B cell (primary cell): Measurements from ENCODE around the gene NPPB. TPM values are rescaled to one million over a fixed set of nuclear protein-coding genes. Genes with fewer than 3 reads are reported as not detected.

Source experiments
- ATAC-seq: fragments of 200-7000 bp; cut with Tn5 transposase; one replicate; pipeline ENCODE4 v1.10.0; 2021; ENCODE audit warnings: low read depth, mild to moderate bottlenecking, moderate number of reproducible peaks, moderate library complexity
- CTCF ChIA-PET: fragments of 350-600 bp; sonication (Branson Sonifier 250); formaldehyde crosslinking; loops from one replicate; lab custom pipeline; 2021; ENCODE audit warnings: antibody characterized with exemption, inconsistent platforms; lab: Charles Lee
- POLR2A ChIA-PET: fragments of 350-600 bp; sonication (Branson Sonifier 250); formaldehyde crosslinking; loops from one replicate; lab custom pipeline; 2021; ENCODE audit warnings: antibody characterized with exemption; lab: Charles Lee
- DNase-seq: peaks from one replicate; pipeline ENCODE4 v3.0.0; 2013
- H2AFZ ChIP-seq: 2 replicates; pipeline ENCODE4 v1.6.1; 2012; ENCODE audit warnings: mild to moderate bottlenecking, low read depth, low read length; ENCODE audit not compliant: insufficient read depth, poor library complexity, severe bottlenecking
- H3K27ac ChIP-seq, 2 donors: 1 replicate in 1 of 2; 2 replicates in 1 of 2; pipeline ENCODE4 v1.5.1; 2012 to 2013; ENCODE audit warnings: low read length in 2 of 2, mild to moderate bottlenecking in 2 of 2, moderate library complexity in 1 of 2
- H3K27me3 ChIP-seq, 4 experiments: fragments of 200-600 bp in 1 of 4; sonication (generic) in 1 of 4; replicated peaks in 1 of 4; 1 replicate in 2 of 4; 2 replicates in 2 of 4; pipeline versions ENCODE4 v1.6.1 to v1.7.0; 2013 to 2016; ENCODE audit warnings: low read length in 3 of 4, mild to moderate bottlenecking in 2 of 4, mixed read lengths in 1 of 4, moderate library complexity in 1 of 4; ENCODE audit not compliant: insufficient read depth in 4 of 4, control insufficient read depth in 3 of 4; ENCODE audit errors: control extremely low read depth in 1 of 4
- H3K36me3 ChIP-seq, 2 experiments: replicated peaks in 1 of 2; 1 replicate in 1 of 2; 2 replicates in 1 of 2; pipeline versions ENCODE4 v1.6.1 to v1.7.1; 2013; ENCODE audit warnings: low read length in 1 of 2; ENCODE audit not compliant: insufficient read depth in 2 of 2, control insufficient read depth in 1 of 2; ENCODE audit errors: control extremely low read depth in 1 of 2, extremely low read depth in 1 of 2
- H3K4me1 ChIP-seq, 2 donors: fragments of 200-600 bp in 1 of 2; sonication (generic) in 1 of 2; 1 replicate in 1 of 2; 2 replicates in 1 of 2; pipeline versions ENCODE4 v1.5.1 to v1.6.1; 2013 to 2017; ENCODE audit warnings: low read length in 2 of 2; ENCODE audit not compliant: control insufficient read depth in 2 of 2, insufficient read depth in 2 of 2
- H3K4me2 ChIP-seq: replicated peaks from 2 replicates; pipeline ENCODE3; 2012; ENCODE audit warnings: mild to moderate bottlenecking, low read depth, low read length; ENCODE audit not compliant: poor library complexity, severe bottlenecking
- H3K4me3 ChIP-seq, 5 experiments: fragments of 200-600 bp in 1 of 5; sonication (generic) in 1 of 5; 1 replicate in 3 of 5; 2 replicates in 2 of 5; pipeline versions ENCODE4 v1.5.1 to v1.7.0; 2011 to 2016; ENCODE audit warnings: low read length in 4 of 5, mild to moderate bottlenecking in 4 of 5, low read depth in 2 of 5, control low read depth in 1 of 5, moderate library complexity in 1 of 5; ENCODE audit not compliant: insufficient read depth in 1 of 5; ENCODE audit errors: control extremely low read depth in 1 of 5, extremely low read depth in 1 of 5
- H3K79me2 ChIP-seq: fragments of 200-600 bp; sonication (generic); one replicate; pipeline ENCODE4 v1.6.0; 2016; ENCODE audit warnings: low read length; ENCODE audit not compliant: control insufficient read depth, insufficient read depth
- H3K9ac ChIP-seq: fragments of 200-600 bp; sonication (generic); 2 replicates; pipeline ENCODE4 v1.6.1; 2017; ENCODE audit warnings: mild to moderate bottlenecking, low read length, moderate library complexity
- H3K9me3 ChIP-seq, 3 donors: one replicate each; pipeline versions ENCODE4 v1.6.1 to v1.7.1; 2013; ENCODE audit warnings: low read length in 2 of 3; ENCODE audit not compliant: control insufficient read depth in 2 of 3, insufficient read depth in 1 of 3; ENCODE audit errors: control extremely low read depth in 1 of 3
- H4K20me1 ChIP-seq: 2 replicates; pipeline ENCODE4 v1.6.0; 2012; ENCODE audit warnings: mild to moderate bottlenecking, low read length; ENCODE audit not compliant: insufficient read depth, control insufficient read depth, poor library complexity, severe bottlenecking
- H3K27ac Mint-ChIP-seq: one replicate; pipeline ENCODE4 v1.8.0; 2021; ENCODE audit warnings: mixed read lengths
- H3K27me3 Mint-ChIP-seq: one replicate; pipeline ENCODE4 v1.8.0; 2021; ENCODE audit warnings: mixed read lengths
- H3K4me1 Mint-ChIP-seq: one replicate; pipeline ENCODE4 v1.8.0; 2021; ENCODE audit warnings: mixed read lengths
- H3K4me3 Mint-ChIP-seq: one replicate; pipeline ENCODE4 v1.8.0; 2021; ENCODE audit warnings: mixed read lengths
- H3K9me3 Mint-ChIP-seq: one replicate; pipeline ENCODE4 v1.8.0; 2022; ENCODE audit warnings: mixed read lengths; ENCODE audit not compliant: insufficient read depth
- CTCF ChIP-seq: fragments of 200-600 bp; IDR thresholded peaks from one replicate; pipeline ENCODE4 v1.8.0; 2022; ENCODE audit warnings: antibody characterized with exemption, mild to moderate bottlenecking
- EZH2 ChIP-seq: IDR thresholded peaks from 2 replicates; pipeline ENCODE4 v1.6.1; 2012; ENCODE audit warnings: borderline replicate concordance, low read depth, mild to moderate bottlenecking, moderate library complexity, low read length; ENCODE audit not compliant: insufficient read depth, poor library complexity, severe bottlenecking
- WGBS: methylation state at CpG from one replicate; pipeline ENCODE4 v1.1.5; 2013; ENCODE audit warnings: missing lambda C conversion rate; ENCODE audit not compliant: insufficient coverage; 5-methylcytosine and 5-hydroxymethylcytosine counted together
- intact Hi-C: fragments of 100-400 bp; cut with micrococcal nuclease; formaldehyde crosslinking; loops from one replicate; pipeline ENCODE4 v1.10.0; 2022
- polyA plus RNA-seq: library from polyadenylated mRNA; depleted of rRNA; stranded (reverse); fragments of >200 nt; gene quantifications from 2 replicates; pipeline ENCODE4 v1.2.3, GENCODE V29; 2012
- total RNA-seq, 2 donors: library from RNA; stranded (reverse); fragments of 120-200 nt in 1 of 2; gene quantifications; 1 replicate in 1 of 2; 2 replicates in 1 of 2; pipeline versions ENCODE4 v1.2.3 to v1.2.4, GENCODE V29; 2013 to 2022

NPPB gene
- total and polyA plus RNA-seq, 2 donors (not counting 1 experiment from before 2014, with no cell fraction given) = not detected

GRCh38 chr1:11874258-11874562 is 15.5 kb upstream of the NPPB start:
- Mint-ChIP-seq H3K4me3 (no peak overlapping the region), H3K4me1 (no peaks in the 10 kb centered on the region), H3K27ac (no peak overlapping the region), H3K9me3 (no peaks in the 10 kb centered on the region), H3K27me3 (peaks cover 18% of the 10 kb centered on the region)
- H3K9me3 ChIP-seq = no peaks in the 10 kb centered on the region
- no peaks in the 10 kb centered on the region for H4K20me1 ChIP-seq
- H3K79me2 ChIP-seq = no peaks in the 10 kb centered on the region
- ChIA-PET CTCF (no interaction called here), POLR2A (no interaction called here)
- no peak for TF ChIP-seq EZH2
- no peak overlapping the region for H2AFZ ChIP-seq
- H3K4me1 ChIP-seq = no peaks in the 10 kb centered on the region
- DNase-seq = no peak
- ATAC-seq = no peak
- intact Hi-C loops = no loop called here
- no peak overlapping the region for H3K4me2 ChIP-seq
- no peak overlapping the region for H3K9ac ChIP-seq
- no peaks in the 10 kb centered on the region for H3K36me3 ChIP-seq
- 77% methylated on average over 10 of the region's 10 CpGs for WGBS
- H3K27me3 ChIP-seq = peaks cover 0 to 14% (median 0%) of the 10 kb centered on the region in 4 experiments
- H3K4me3 ChIP-seq = no peak overlapping the region
- H3K27ac ChIP-seq = no peak overlapping the region

GRCh38 chr1:11873395-11874257 is 14.9 kb upstream of the NPPB start:
- H3K9me3 ChIP-seq = no peaks in the 10 kb centered on the region
- no peak for TF ChIP-seq CTCF
- no peak for TF ChIP-seq EZH2
- H3K27me3 ChIP-seq = peaks cover 0 to 16% (median 0%) of the 10 kb centered on the region in 4 experiments
- H3K4me3 Mint-ChIP-seq = no peak overlapping the region
- POLR2A ChIA-PET = no interaction called here
- no peak overlapping the region for H3K4me3 ChIP-seq
- DNase-seq (no peak), ATAC-seq (no peak)
- H3K9me3 Mint-ChIP-seq = no peaks in the 10 kb centered on the region
- no peak overlapping the region for H3K27ac Mint-ChIP-seq
- no peak overlapping the region for H3K4me2 ChIP-seq
- H3K4me1 Mint-ChIP-seq = no peaks in the 10 kb centered on the region
- H2AFZ ChIP-seq = no peak overlapping the region
- no peaks in the 10 kb centered on the region for H3K4me1 ChIP-seq
- no peaks in the 10 kb centered on the region for H3K79me2 ChIP-seq
- no peak overlapping the region for H3K27ac ChIP-seq
- H3K36me3 ChIP-seq = no peaks in the 10 kb centered on the region
- H4K20me1 ChIP-seq = no peaks in the 10 kb centered on the region
- H3K27me3 Mint-ChIP-seq = peaks cover 18% of the 10 kb centered on the region
- no peak overlapping the region for H3K9ac ChIP-seq
- intact Hi-C loops = no loop called here
- 90% methylated on average over 12 of the region's 14 CpGs for WGBS
- CTCF ChIA-PET = interaction anchor here (1.3 kb wide), 1 partner anchor 19 kb away, joined by 5 read pairs; no protein-coding TSS in a partner anchor
